HG03457 (cell line): ENCODE results near the gene TFAP2E.

Experiments
- ATAC-seq: cut with Tn5 transposase; IDR thresholded peaks from one replicate; pipeline ENCODE4 v1.9.1; 2021; ENCODE audit warnings: moderate number of reproducible peaks; ENCODE audit not compliant: unreplicated experiment

The TFAP2E gene

GRCh38 chr1:35592991-35593769, 20.1 kb downstream of the TFAP2E start:
- no peak for ATAC-seq

DNA sequence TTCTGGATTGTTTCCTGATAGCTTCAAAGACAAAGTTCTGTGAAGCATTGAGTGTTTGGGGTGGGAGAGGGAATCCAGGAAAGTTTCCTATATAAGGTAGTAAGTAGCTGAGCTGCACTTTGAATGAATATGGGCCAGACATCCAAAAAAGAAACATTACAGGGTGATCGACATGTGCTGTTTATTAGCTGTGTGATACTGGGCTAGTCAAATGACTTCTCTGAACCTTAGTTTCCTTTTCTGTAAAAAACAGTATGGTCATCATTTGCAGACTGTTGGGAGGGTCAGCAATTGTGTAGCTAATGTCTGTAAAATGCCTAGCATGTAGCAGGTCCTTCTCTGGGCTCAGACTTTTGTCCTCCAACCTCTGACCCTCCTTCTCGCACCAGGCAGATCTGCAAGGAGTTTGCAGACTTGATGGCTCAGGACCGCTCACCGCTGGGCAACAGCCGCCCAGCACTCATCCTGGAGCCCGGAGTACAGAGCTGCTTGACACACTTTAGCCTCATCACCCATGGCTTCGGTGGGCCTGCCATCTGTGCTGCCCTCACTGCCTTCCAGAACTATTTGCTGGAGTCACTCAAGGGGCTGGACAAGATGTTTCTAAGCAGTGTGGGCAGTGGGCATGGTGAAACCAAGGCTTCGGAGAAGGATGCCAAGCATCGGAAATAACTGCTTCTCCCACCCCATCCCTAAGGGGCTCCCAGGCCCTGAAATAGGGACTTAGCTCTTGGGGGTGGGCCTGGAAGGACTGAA, 21.1 kb downstream of the TFAP2E start:
- no peak for ATAC-seq

DNA sequence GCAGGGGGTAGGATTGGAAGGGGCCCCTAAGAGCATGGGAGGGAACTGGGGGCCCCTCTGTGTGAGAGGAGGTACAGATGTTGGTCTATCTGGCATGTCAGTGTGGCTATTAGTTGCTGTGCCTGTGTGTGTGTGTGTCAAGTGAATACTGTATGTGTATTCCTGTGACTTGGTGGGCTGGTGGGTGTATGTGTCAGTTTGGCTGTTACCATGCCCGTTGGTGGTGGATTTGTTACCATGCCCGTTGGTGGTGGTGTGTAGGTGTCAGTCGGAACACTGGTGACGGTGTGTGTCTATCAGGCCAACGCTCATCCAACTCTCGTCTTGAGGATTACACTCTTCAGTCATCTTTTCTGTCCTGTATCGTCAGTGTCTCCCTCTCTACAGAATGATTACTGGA, 22.6 kb downstream of the TFAP2E start:
- ATAC-seq = no peak

DNA sequence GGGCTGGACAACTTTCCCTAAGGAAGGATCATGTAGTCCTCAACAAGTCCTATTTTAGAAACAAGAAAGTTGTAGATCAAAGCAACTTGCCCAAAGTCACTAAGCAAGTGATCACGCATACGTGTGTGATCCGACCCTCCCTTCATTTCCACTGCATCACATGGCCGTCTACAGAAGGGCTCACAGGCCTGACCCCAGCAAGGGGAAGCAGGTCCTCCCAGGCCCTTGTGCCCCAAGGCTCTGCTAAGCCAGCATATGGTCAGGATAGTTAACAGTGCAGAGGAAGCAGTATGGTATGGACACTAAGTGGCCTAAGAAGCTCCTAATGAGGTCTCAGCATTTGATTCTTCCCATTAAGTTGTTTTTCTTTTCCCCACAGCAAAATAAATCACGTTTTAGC, 24.8 kb downstream of the TFAP2E start:
- ATAC-seq = no peak

GRCh38 chr1:35598895-35599294, 25.8 kb downstream of the TFAP2E start:
- no peak for ATAC-seq

- no peak for ATAC-seq
These were observed 26.3 kb downstream of the TFAP2E start for GRCh38 chr1:35599411-35599810.

DNA sequence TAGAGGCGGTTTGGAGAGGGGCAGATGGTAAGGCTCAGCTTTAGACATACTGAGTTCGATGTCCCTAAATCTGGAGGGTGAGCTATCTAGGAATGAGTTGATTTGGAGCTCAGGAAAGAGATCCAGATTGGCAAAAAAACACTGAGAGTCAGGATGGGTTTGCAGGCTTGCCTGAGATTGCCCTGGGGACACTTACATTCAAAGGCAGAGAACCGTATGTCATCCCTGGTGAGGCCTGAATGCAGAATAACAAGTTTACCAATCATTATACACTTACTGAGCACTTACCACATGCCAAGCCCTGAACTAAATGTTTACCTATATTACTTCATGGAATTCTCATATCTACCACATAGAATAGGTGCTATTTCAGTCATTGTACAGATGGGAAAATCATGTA, 27.5 kb downstream of the TFAP2E start:
- no peak for ATAC-seq

- ATAC-seq = no peak
These were observed 30.4 kb downstream of the TFAP2E start for GRCh38 chr1:35603468-35603867.

DNA sequence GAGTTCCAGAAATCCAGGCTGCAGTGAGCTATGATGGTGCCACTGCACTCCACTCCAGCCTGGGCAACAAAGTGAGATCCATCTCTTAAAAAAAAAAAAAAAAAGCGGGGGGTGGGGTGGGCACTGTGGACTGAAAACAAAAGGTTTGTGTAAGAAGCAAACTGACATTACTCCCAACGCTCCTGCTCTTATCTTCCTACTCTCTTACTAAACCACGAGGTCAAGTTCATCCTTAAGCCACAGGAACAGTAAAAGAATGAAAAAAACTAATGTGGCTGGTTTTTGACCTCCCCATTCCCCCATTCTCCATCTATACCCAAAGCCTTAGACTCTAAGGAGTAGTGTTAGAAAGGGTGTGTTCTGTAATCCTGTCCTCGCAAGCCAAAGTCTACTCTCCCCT, 30.8 kb downstream of the TFAP2E start:
- ATAC-seq = no peak

DNA sequence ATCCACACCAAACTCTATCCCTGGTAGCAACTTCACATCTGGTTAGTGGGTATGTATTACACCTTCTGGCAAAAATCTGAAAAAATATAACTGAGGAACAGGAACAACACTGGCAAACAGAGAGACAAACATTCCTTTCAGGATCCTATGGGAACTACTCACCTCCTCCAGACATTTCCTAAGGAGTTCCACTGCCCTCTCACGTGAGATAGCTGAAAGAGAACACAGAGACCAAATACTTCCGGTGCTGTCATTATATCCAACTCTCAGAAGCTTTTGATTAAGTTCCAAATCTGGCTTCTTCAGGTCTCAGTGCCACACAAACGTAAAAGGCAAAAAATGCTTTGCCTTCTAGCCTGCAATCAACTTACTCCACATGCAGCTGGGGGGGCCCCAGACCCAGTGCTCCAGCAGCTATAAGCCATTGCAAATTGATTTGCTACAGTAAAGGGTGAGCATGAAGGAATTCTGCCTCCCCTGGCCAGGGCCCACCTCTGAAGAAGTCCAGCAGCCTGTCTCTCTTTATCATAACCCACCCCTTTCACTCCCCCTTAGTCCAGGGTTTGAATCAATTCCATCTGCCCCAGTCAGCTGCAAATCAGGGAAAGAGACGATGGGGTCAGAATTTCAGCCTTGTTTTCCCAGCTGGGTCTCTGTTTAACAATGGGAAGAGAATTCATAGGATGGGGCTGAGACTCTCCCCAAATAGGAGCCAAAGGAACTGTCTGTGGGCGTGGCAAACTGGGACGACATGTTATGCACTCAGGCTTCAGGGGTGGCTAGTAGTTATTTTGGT, 32.2 kb downstream of the TFAP2E start:
- ATAC-seq = no peak

DNA sequence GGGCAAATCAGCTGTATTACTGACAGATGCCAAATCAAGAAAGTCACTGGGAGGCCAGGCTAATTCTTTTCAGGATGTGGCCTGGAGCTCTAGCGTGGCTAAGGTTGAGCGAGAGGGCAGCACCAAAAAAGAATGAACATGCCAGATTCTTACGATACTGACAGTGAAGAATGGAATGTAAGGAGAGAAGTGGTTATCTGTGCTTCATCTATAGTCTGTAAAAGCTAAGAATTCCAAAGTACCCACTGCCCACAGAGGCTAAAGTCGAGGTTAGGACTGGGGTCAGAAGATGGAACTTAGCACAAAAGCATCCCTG, 32.7 kb downstream of the TFAP2E start:
- ATAC-seq = no peak

DNA sequence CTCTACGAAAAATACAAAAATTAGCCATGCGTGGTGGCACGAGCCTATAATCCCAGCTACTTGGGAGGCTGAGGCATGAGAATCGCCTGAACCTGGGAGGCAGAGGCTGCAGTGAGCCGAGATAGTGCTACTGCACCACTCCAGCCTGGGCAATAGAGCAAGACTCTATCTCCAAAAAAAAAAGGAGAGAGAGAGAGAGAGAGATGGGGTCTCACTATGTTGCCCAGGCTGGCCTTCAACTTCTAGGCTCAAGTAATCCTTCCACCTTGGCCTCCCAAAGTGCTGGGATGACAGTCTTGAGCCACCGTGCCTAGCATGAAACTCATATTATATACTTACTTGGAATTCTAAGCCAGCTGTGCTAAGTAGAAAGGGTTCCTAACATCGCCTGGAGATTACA, 38.5 kb downstream of the TFAP2E start:
- no peak for ATAC-seq

DNA sequence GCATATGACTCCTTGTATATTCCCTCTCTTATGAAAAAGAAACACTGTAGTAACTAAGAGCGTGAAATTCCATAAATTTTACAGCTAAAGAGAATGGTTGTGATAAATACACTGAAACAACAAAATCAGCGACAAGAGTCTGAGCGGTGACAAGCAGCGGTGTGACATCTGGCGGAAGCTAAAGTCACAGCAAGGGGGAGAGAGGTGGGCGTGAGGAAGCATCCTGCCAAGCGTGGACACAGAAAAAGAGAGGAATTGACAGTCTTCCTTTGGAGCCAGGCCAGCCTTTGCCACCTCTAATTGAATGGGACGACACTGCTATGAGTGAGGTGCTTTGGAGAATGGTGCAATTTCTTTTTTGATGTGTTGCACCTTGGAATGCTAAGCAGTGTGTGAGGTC, 42.3 kb downstream of the TFAP2E start:
- no peak for ATAC-seq

GRCh38 chr1:35619237-35620121, 46.4 kb downstream of the TFAP2E start:
- ATAC-seq = no peak

- ATAC-seq = no peak
These were observed 49.5 kb downstream of the TFAP2E start for GRCh38 chr1:35622510-35623178.

DNA sequence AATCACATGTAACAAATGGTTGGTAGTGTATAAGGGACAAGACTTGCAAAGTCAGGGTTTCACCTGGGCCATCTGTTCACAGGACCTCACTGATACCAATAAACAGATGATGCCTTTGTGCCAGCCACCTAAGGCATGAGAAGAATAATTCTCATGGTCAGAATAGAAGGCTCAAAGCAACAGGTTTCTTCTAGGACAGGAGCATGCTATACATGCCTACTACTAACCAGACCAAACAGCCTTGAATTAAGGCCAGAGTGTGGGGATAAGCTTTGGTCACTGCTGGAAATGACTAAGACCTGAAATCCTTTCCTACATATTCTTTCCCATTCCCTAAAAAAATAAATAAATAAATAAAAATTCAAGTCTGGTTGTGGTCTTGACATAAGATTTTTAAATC, 50.7 kb downstream of the TFAP2E start:
- ATAC-seq = no peak

GRCh38 chr1:35629051-35629450, 55.9 kb downstream of the TFAP2E start:
- no peak for ATAC-seq

GRCh38 chr1:35631396-35631795, 58.3 kb downstream of the TFAP2E start:
- no peak for ATAC-seq

- no peak for ATAC-seq
These were observed 60.4 kb downstream of the TFAP2E start for GRCh38 chr1:35633547-35633946.

GRCh38 chr1:35637401-35637809, 64.3 kb downstream of the TFAP2E start:
- no peak for ATAC-seq
